ENCODE results near the gene KCNJ13.

GRCh38 chr2:232767866-232768265 lies 8.5 kb downstream of the KCNJ13 start:
- TF ChIP-seq CTCF (IDR thresholded peaks at IDR 0.05; ENCODE audit: low read depth, low read length, missing input control) (no peak), TAF1 (conservative IDR thresholded peaks at IDR 0.05) (no peak), RXRA (IDR thresholded peaks at IDR 0.05) (no peak), RAD21 (IDR thresholded peaks at IDR 0.05) (no peak), YY1 (IDR thresholded peaks at IDR 0.05) (no peak), JUND (IDR thresholded peaks at IDR 0.05) (no peak), SP1 (IDR thresholded peaks at IDR 0.05) (no peak), GABPA (IDR thresholded peaks at IDR 0.05 in 1 of 2, conservative IDR thresholded peaks at IDR 0.05 in 1 of 2) (no peak), REST (IDR thresholded peaks at IDR 0.05) (no peak)
- TF ChIP-seq, protein P1, sequence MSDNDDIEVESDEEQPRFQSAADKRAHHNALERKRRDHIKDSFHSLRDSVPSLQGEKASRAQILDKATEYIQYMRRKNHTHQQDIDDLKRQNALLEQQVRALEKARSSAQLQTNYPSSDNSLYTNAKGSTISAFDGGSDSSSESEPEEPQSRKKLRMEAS (IDR thresholded peaks at IDR 0.05): no peak
- TF ChIP-seq, protein P2, sequence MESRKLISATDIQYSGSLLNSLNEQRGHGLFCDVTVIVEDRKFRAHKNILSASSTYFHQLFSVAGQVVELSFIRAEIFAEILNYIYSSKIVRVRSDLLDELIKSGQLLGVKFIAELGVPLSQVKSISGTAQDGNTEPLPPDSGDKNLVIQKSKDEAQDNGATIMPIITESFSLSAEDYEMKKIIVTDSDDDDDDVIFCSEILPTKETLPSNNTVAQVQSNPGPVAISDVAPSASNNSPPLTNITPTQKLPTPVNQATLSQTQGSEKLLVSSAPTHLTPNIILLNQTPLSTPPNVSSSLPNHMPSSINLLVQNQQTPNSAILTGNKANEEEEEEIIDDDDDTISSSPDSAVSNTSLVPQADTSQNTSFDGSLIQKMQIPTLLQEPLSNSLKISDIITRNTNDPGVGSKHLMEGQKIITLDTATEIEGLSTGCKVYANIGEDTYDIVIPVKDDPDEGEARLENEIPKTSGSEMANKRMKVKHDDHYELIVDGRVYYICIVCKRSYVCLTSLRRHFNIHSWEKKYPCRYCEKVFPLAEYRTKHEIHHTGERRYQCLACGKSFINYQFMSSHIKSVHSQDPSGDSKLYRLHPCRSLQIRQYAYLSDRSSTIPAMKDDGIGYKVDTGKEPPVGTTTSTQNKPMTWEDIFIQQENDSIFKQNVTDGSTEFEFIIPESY (IDR thresholded peaks at IDR 0.05): no peak
